SW480 (cell line): ENCODE measurements around the gene RBMS3.

Experiments used
- DNase-seq: peaks from one replicate; pipeline ENCODE4 v3.0.0-alpha.2; 2016; ENCODE audit warnings: low spot score

RBMS3 gene

GRCh38 chr3:29741231-29741630 lies 460.4 kb downstream of the RBMS3 start:
- no peak for DNase-seq

GRCh38 chr3:29745232-29745870 lies 464.5 kb downstream of the RBMS3 start:
- DNase-seq = no peak

GRCh38 chr3:29746163-29746760 lies 465.4 kb downstream of the RBMS3 start:
- no peak for DNase-seq

- no peak for DNase-seq
These were observed 467.1 kb downstream of the RBMS3 start for GRCh38 chr3:29747991-29748390.

- DNase-seq = no peak
These were observed 470.9 kb downstream of the RBMS3 start for GRCh38 chr3:29751647-29752314.

GRCh38 chr3:29754346-29754745 lies 473.5 kb downstream of the RBMS3 start:
- no peak for DNase-seq

GRCh38 chr3:29755416-29755815 lies 474.5 kb downstream of the RBMS3 start:
- no peak for DNase-seq

GRCh38 chr3:29757054-29757777 lies 476.3 kb downstream of the RBMS3 start:
- DNase-seq = no peak

GRCh38 chr3:29758108-29758433 lies 477.2 kb downstream of the RBMS3 start:
- no peak for DNase-seq

- DNase-seq = no peak
These were observed 477.8 kb downstream of the RBMS3 start for GRCh38 chr3:29758434-29759322.

- DNase-seq = no peak
These were observed 478.7 kb downstream of the RBMS3 start for GRCh38 chr3:29759411-29760225.

- DNase-seq = no peak
These were observed 479.4 kb downstream of the RBMS3 start for GRCh38 chr3:29760226-29760685.

GRCh38 chr3:29761517-29761916 lies 480.6 kb downstream of the RBMS3 start:
- DNase-seq = no peak

GRCh38 chr3:29763115-29763514 lies 482.2 kb downstream of the RBMS3 start:
- DNase-seq = no peak

GRCh38 chr3:29764041-29764440 lies 483.2 kb downstream of the RBMS3 start:
- DNase-seq = no peak

- peak; percentile 7 for DNase-seq
These were observed 483.9 kb downstream of the RBMS3 start for GRCh38 chr3:29764603-29765254.

- DNase-seq = no peak
These were observed 490.7 kb downstream of the RBMS3 start for GRCh38 chr3:29771602-29772001.

GRCh38 chr3:29772436-29772835 lies 491.6 kb downstream of the RBMS3 start:
- DNase-seq = no peak

GRCh38 chr3:29773481-29773880 lies 492.6 kb downstream of the RBMS3 start:
- no peak for DNase-seq

- no peak for DNase-seq
These were observed 494.5 kb downstream of the RBMS3 start for GRCh38 chr3:29775340-29775739.
